HEK293T (cell line): ENCODE results near the gene TJP1.

Experiments used
- CTCF ChIA-PET: fragments of 350-600 bp; formaldehyde crosslinking; extraction: SDS; loops from one replicate; lab custom pipeline; 2021; ENCODE audit warnings: antibody characterized with exemption, inconsistent platforms; lab: Yijun Ruan, JAX
- POLR2A ChIA-PET: fragments of 350-600 bp; formaldehyde crosslinking; extraction: SDS; loops from one replicate; lab custom pipeline; 2020; ENCODE audit warnings: antibody characterized with exemption, inconsistent platforms; lab: Yijun Ruan, JAX
- DNase-seq: peaks from one replicate; pipeline ENCODE4 v3.0.0; 2012; ENCODE audit warnings: mixed read lengths; ENCODE audit errors: extremely low spot score
- ARNT ChIP-seq: fragments of 450-650 bp; IDR thresholded peaks from 2 replicates; pipeline ENCODE4 v1.6.1; 2017; ENCODE audit warnings: mild to moderate bottlenecking
- BHLHE40 ChIP-seq: fragments of 450-650 bp; IDR thresholded peaks from 2 replicates; pipeline ENCODE4 v1.6.1; 2016; ENCODE audit warnings: mild to moderate bottlenecking, moderate library complexity, borderline replicate concordance
- CTBP1 ChIP-seq: fragments of 450-650 bp; IDR thresholded peaks from 2 replicates; pipeline ENCODE4 v1.6.1; 2016; ENCODE audit warnings: borderline replicate concordance
- ELF4 ChIP-seq: fragments of 450-650 bp; IDR thresholded peaks from 2 replicates; pipeline ENCODE4 v1.6.1; 2017; ENCODE audit warnings: antibody characterized with exemption
- FOXA1 ChIP-seq: fragments of 450-650 bp; IDR thresholded peaks from 2 replicates; pipeline ENCODE4 v1.6.1; 2016; ENCODE audit warnings: mild to moderate bottlenecking
- FOXK2 ChIP-seq: fragments of 450-650 bp; IDR thresholded peaks from 2 replicates; pipeline ENCODE4 v1.6.1; 2016; ENCODE audit warnings: mild to moderate bottlenecking
- FOXM1 ChIP-seq: fragments of 450-650 bp; IDR thresholded peaks from 2 replicates; pipeline ENCODE4 v1.6.1; 2017; ENCODE audit warnings: mild to moderate bottlenecking, borderline replicate concordance
- HDGF ChIP-seq: fragments of 450-650 bp; IDR thresholded peaks from 2 replicates; pipeline ENCODE4 v1.6.1; 2017; ENCODE audit warnings: antibody characterized with exemption, borderline replicate concordance
- L3MBTL2 ChIP-seq: fragments of 450-650 bp; conservative IDR thresholded peaks from 2 replicates; pipeline ENCODE4 v1.6.1; 2016; ENCODE audit warnings: mild to moderate bottlenecking
- LEF1 ChIP-seq: fragments of 450-650 bp; IDR thresholded peaks from 2 replicates; pipeline ENCODE4 v1.6.1; 2017; ENCODE audit warnings: mild to moderate bottlenecking, borderline replicate concordance
- NFRKB ChIP-seq: fragments of 450-650 bp; IDR thresholded peaks from 2 replicates; pipeline ENCODE4 v1.6.1; 2016; ENCODE audit warnings: mild to moderate bottlenecking, moderate library complexity
- SP1 ChIP-seq: fragments of 450-650 bp; IDR thresholded peaks from 2 replicates; pipeline ENCODE4 v1.6.1; 2017
- SUZ12 ChIP-seq: fragments of 450-650 bp; IDR thresholded peaks from 2 replicates; pipeline ENCODE4 v1.6.1; 2016; ENCODE audit warnings: mild to moderate bottlenecking
- TARDBP ChIP-seq: fragments of 450-650 bp; IDR thresholded peaks from 2 replicates; pipeline ENCODE4 v1.6.1; 2016
- ZNF384 ChIP-seq: fragments of 450-650 bp; IDR thresholded peaks from 2 replicates; pipeline ENCODE4 v1.6.1; 2016
- TF ChIP-seq, protein P1 (sequence below): fragments of 450-650 bp; IDR thresholded peaks from 2 replicates; pipeline ENCODE4 v1.6.1; 2016

The TJP1 gene

DNA sequence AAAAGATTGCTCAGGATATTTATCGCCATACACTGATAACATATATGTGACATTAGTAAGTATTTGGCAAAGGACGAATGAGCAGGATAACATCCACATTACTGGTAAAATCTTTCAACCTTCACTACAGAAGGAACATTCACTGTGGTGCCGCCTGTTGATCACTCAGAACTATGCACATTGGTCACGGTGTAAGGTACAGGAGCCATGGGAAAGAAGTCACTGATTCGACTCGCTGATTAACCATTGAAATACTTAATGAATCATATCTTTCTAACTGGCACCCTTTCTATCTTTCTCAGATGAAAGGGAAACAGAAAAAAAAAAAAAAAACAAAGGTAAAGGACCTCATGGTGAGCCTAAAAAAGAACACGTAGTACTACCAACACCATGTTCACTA, 68.8 kb downstream of the TJP1 start:
- TF ChIP-seq LEF1, result no peak
- TF ChIP-seq FOXA1, result no peak
- no peak for TF ChIP-seq ZNF384

DNA sequence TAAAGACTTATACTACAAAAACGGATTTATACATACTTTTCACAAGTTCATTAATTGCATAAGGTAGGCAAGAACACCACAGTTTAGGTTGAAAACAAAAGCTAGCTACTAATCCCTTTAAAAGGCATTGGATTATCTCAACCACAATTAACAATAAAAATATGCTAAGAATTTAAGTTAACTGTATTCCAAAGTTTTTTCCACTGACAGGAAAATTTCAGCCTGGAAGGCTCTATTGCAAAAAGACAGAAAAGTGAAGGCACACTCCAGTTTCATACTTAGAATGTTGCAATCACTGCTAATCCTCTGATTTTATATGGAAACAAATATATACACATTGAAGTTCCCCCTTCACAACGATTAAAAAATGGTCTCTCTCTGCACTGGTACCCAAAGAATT, 71.5 kb downstream of the TJP1 start:
- ChIA-PET POLR2A (no interaction called here), CTCF (no interaction called here)
- TF ChIP-seq ARNT (no peak), FOXM1 (no peak), LEF1 (no peak), FOXK2 (no peak), FOXA1 (no peak), BHLHE40 (no peak), TARDBP (no peak), SUZ12 (no peak), HDGF (no peak), ZNF384 (no peak), NFRKB (no peak), SP1 (no peak), L3MBTL2 (no peak)
- TF ChIP-seq, protein P1, sequence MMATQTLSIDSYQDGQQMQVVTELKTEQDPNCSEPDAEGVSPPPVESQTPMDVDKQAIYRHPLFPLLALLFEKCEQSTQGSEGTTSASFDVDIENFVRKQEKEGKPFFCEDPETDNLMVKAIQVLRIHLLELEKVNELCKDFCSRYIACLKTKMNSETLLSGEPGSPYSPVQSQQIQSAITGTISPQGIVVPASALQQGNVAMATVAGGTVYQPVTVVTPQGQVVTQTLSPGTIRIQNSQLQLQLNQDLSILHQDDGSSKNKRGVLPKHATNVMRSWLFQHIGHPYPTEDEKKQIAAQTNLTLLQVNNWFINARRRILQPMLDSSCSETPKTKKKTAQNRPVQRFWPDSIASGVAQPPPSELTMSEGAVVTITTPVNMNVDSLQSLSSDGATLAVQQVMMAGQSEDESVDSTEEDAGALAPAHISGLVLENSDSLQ, result no peak
- no peak for DNase-seq

More for the DNA sequence above, 68.8 kb downstream of the TJP1 start:
- no peak for DNase-seq
- ChIA-PET POLR2A (no interaction called here), CTCF (no interaction called here)

DNA sequence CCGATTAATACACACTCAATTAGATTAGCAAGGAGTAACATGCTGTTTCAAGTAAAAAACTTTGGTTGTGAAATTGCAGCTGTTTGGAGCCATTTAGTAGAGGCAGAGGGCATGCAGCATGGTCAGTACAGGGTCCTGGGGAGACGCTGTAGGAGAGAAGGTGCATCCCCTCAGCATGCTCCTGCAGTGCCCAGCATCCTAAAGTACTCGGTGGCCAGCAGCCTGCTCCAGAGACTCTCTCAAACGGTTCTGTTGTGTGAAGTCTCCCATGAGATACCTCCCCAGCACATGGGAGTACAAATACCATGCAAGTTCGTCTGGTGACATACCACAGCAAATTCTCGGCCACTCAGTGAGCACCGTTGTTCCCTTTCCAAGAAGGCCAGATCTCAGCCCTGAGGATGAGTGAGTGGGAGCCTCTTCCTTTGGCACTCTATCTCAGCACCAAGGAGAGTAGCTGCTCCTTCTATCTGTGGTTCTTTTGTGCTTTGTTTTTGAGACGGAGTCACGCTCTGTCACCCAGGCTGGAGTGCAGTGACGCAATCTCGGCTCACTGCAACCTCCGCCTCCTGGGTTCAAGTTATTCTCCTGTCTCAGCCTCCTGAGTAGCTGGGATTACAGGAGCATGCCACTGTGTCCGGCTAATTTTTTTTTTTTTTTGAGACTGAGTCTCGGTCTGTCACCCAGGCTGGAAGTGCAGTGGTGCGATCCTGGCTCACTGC, 72.7 kb downstream of the TJP1 start:
- CTCF ChIA-PET, result interaction anchor here (0.6 kb wide), 1 partner anchor 23 kb away, joined by 3 read pairs; no protein-coding TSS in a partner anchor
- POLR2A ChIA-PET, result no interaction called here
- TF ChIP-seq HDGF (no peak), ELF4 (no peak), TARDBP (no peak), ZNF384 (no peak), FOXM1 (no peak), SUZ12 (no peak), NFRKB (no peak), SP1 (no peak), LEF1 (no peak), FOXK2 (no peak), L3MBTL2 (no peak), CTBP1 (no peak), FOXA1 (no peak), BHLHE40 (no peak), ARNT (no peak)
- TF ChIP-seq, protein P1, result no peak
- DNase-seq, result no peak

DNA sequence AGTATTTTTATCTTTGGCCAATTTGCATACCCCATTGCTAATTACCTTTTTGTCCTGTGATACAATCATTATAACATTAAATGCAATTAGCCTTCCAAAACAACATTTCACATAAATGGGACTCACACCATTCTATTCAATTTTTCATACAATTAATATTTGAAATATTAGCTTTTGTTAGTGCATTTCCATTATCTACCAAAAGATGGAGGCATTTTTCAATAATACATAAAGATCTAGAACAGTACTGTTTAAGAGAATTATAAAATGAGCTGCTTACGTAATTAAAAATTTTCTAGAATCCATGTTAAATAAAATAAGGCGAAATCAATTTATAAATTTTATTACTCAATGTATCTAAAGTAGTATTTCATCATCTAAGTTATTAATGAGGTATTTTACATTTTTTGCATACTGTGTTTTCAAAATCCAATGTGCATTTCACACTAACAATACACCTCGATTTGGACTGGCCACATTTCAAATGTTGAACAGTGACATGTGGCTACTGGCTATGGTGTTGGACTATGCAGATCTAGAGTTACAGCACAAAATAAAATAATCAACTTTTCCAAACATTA, 74.3 kb downstream of the TJP1 start:
- no peak for DNase-seq
- TF ChIP-seq TARDBP, result no peak
- TF ChIP-seq, protein P1, result no peak
- no peak for TF ChIP-seq CTBP1
- no peak for TF ChIP-seq FOXM1
- no peak for TF ChIP-seq SUZ12
- no peak for TF ChIP-seq FOXA1
- no peak for TF ChIP-seq BHLHE40
- TF ChIP-seq ARNT, result no peak
- TF ChIP-seq HDGF, result no peak
- TF ChIP-seq LEF1, result no peak
- TF ChIP-seq ZNF384, result no peak
- TF ChIP-seq SP1, result no peak
- TF ChIP-seq ELF4, result no peak
- ChIA-PET CTCF (interaction anchor here (0.9 kb wide), 1 partner anchor 178 kb away, joined by 5 read pairs; no protein-coding TSS in a partner anchor), POLR2A (no interaction called here)

DNA sequence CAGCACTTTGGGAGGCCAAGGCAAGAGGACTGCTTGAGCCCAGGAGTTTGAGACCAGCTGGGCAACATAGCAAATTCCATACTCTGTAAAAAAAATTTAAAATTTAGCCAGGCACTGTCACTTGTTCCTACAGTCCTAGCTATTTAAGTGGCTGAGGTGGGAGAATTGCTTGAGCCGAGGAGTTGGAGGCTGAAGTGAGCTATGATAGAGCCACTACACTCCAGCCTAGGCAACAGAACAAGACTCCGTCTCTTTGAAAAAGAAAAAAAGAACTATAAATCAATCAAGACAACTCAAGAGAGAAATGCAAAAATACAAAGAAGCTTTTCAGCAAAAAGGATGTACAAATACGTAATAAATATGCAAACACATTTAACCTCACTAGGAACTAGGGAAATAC, 78.8 kb downstream of the TJP1 start:
- CTCF ChIA-PET, result no interaction called here
- POLR2A ChIA-PET, result no interaction called here
- DNase-seq, result no peak
- TF ChIP-seq TARDBP (no peak), FOXM1 (no peak), BHLHE40 (no peak), CTBP1 (no peak), LEF1 (no peak), L3MBTL2 (no peak), FOXK2 (no peak), ARNT (no peak), ELF4 (no peak), HDGF (no peak), SP1 (no peak), ZNF384 (no peak), FOXA1 (no peak), SUZ12 (no peak), NFRKB (no peak)
- TF ChIP-seq, protein P1, result no peak
